SU-DHL-6 (cell line): ENCODE data around the gene SHROOM2.

ENCODE experiments used
- EZH2phosphoT487 ChIP-seq: fragments of 200-600 bp; sonication (generic), shearing (Covaris generic); conservative IDR thresholded peaks from 2 replicates; pipeline ENCODE4 v1.6.1; 2018; ENCODE audit warnings: mild to moderate bottlenecking, antibody characterized with exemption, low read length, moderate library complexity, mixed read lengths
- TF ChIP-seq, protein P1 (sequence below): fragments of 200-600 bp; sonication (generic); IDR thresholded peaks from one replicate; pipeline ENCODE4 v1.5.1; 2017; ENCODE audit warnings: antibody characterized with exemption, mild to moderate bottlenecking, low read length, moderate library complexity; ENCODE audit not compliant: insufficient read depth, poor library complexity, severe bottlenecking

- TF ChIP-seq, protein P1, sequence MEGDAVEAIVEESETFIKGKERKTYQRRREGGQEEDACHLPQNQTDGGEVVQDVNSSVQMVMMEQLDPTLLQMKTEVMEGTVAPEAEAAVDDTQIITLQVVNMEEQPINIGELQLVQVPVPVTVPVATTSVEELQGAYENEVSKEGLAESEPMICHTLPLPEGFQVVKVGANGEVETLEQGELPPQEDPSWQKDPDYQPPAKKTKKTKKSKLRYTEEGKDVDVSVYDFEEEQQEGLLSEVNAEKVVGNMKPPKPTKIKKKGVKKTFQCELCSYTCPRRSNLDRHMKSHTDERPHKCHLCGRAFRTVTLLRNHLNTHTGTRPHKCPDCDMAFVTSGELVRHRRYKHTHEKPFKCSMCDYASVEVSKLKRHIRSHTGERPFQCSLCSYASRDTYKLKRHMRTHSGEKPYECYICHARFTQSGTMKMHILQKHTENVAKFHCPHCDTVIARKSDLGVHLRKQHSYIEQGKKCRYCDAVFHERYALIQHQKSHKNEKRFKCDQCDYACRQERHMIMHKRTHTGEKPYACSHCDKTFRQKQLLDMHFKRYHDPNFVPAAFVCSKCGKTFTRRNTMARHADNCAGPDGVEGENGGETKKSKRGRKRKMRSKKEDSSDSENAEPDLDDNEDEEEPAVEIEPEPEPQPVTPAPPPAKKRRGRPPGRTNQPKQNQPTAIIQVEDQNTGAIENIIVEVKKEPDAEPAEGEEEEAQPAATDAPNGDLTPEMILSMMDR = no peak
- TF ChIP-seq EZH2phosphoT487 = no peak
These were observed 75.5 kb downstream of the SHROOM2 start for GRCh38 chrX:9861711-9862110.
